Limb (tissue), 2 donors: ENCODE results near the gene SLX4.
"Not testable (repeated sequence)": the region's sequence is repeated elsewhere in the genome, so short reads cannot be mapped to it uniquely, and the experiment has no call there.

Source experiments
- DNase-seq, 2 donors: peaks; one replicate each; pipeline ENCODE4 v3.0.0-alpha.2; 2016; ENCODE audit errors: extremely low spot score in 2 of 2

Gene SLX4, protein sequence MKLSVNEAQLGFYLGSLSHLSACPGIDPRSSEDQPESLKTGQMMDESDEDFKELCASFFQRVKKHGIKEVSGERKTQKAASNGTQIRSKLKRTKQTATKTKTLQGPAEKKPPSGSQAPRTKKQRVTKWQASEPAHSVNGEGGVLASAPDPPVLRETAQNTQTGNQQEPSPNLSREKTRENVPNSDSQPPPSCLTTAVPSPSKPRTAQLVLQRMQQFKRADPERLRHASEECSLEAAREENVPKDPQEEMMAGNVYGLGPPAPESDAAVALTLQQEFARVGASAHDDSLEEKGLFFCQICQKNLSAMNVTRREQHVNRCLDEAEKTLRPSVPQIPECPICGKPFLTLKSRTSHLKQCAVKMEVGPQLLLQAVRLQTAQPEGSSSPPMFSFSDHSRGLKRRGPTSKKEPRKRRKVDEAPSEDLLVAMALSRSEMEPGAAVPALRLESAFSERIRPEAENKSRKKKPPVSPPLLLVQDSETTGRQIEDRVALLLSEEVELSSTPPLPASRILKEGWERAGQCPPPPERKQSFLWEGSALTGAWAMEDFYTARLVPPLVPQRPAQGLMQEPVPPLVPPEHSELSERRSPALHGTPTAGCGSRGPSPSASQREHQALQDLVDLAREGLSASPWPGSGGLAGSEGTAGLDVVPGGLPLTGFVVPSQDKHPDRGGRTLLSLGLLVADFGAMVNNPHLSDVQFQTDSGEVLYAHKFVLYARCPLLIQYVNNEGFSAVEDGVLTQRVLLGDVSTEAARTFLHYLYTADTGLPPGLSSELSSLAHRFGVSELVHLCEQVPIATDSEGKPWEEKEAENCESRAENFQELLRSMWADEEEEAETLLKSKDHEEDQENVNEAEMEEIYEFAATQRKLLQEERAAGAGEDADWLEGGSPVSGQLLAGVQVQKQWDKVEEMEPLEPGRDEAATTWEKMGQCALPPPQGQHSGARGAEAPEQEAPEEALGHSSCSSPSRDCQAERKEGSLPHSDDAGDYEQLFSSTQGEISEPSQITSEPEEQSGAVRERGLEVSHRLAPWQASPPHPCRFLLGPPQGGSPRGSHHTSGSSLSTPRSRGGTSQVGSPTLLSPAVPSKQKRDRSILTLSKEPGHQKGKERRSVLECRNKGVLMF (N-terminal part only)

DNA sequence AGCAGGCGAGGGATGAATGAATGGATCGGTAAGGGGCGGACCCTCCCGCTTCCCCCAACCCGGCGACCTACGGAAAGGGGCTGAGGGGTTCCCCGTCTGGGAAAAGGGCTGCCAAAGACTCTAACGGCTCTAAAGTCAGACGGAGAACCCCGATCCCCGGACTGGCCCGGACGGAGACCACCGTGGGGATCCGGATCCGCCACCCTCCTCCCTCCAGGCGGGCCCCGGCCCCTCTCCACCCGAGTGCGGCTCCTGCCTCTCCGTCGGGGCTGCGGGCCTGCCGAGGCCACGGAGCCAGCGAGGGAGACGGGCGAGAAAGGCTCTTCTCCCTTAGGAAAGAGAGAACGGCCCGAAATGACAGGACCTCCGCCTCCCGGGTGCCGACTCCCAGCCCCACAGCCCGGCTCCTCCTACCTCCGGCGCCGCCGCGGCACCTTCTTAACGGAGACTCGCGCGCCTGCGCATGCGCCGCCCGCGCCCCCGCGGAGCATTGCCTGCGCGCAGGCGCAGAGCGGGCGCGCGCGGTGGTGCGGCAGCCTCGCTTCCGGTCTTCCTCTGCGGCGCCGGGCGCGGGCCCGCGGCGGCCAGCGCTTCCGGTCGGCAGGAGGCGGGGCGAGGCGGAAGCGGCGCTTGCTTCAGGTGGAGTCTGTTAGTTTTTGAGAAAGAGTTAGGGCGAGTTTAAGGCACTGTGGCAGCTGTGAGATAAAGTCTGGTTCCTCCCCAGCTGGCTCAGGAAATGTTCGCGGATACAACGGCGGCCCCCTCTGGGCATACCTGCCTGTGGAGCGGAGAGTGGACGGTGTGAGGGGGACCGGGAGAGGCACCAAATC lies at the start of gene SLX4:
Gene SLX4 (minus strand): TSS at position 461 of the 830 bp plus-strand sequence. CDS start 2,642 bp downstream, outside the sequence.
- peak; percentile 93 to 95 for DNase-seq

DNA sequence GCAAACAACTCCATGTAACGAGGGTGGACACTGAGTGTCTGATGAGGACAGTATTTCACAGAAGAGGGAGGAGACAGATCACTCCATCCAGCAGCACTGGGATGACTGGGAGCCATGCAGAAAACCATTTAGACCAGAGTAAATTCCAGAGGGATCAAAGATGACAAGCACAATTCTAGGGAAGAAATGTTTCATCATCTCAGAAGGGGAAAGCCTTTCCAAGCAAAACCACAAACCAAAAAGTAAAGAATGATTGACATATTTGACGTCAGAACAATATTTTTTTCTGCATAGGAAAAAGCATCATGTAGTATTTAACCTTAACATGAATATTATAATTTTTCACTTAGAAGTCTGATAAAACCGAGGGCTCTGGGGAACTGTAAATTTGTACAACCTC lies 47.8 kb upstream of the SLX4 start:
- no peak for DNase-seq

DNA sequence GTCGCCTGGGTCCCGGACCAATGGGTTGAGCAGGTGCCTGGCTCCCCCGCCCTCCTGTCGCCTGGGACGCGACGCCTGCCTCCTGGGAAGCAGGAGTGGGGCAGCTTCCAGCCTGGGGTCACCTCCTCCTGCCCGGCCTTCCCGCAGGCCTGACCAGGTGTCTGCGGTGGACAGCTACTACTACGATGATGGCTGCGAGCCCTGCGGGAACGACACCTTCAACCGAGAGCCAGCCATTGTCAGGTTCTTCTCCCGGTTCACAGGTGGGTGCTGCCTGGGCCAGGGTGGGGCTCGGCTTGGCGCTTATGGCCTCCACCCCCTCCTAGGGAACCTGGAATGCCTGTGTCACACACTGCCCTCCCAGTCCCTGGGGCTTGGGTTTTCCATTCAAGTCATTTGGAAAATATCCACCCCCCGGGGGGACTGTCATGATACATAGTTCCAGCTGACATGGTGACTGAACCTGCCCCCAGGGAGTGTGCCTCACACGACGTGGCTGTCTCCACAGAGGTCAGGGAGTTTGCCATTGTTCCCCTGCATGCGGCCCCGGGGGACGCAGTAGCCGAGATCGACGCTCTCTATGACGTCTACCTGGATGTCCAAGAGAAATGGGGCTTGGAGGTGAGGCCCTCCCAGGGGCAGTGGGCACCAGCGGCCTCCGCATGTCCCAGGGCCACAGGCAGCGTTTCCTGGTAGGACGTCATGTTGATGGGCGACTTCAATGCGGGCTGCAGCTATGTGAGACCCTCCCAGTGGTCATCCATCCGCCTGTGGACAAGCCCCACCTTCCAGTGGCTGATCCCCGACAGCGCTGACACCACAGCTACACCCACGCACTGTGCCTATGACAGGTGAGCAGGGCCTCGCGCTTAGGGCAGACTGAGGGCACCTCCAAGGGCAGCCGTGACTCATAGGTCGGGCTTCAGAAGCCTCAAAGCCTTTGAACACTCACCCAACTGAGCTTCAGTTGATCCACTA lies 45.4 kb upstream of the SLX4 start:
- peak in 1 of 2 donors; percentile 16 for DNase-seq

DNA sequence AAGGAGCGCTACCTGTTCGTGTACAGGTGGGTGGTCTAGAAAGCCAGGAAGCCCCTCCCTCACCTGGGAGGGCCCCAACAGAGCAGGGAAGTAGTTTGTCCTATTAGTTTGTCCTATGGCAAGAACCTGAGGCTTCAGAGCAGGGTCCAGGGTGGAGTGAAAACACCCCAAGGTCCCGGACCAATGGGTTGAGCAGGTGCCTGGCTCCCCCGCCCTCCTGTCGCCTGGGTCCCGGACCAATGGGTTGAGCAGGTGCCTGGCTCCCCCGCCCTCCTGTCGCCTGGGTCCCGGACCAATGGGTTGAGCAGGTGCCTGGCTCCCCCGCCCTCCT lies 44.7 kb upstream of the SLX4 start:
- not testable (repeated sequence) for DNase-seq

DNA sequence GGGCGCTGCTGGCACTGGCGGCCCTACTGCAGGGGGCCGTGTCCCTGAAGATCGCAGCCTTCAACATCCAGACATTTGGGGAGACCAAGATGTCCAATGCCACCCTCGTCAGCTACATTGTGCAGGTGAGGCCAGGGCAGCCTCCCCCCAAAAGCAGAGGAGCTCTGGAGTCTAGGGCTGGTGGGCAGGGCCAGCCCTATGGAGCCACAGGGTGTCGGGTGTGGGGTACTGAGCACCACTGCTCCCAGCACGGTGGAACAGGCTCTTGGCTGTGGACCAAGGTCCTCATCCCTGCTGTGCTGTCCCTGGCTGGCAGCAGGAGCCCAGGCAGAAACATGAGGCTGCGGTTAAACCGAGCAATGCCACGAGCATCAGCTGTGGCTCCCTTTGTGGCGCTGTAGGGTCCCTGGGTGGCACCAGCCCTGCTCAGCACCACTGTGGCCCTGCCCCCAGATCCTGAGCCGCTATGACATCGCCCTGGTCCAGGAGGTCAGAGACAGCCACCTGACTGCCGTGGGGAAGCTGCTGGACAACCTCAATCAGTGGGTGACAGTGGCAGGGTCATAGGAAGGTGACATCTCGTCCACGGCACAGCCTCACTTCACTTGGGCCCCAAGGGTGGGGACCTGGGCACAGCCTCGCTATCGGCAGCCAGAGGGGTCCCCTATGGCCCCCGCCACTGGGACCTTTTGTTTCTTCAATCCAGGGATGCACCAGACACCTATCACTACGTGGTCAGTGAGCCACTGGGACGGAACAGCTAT lies 44.2 kb upstream of the SLX4 start:
- no peak for DNase-seq

DNA sequence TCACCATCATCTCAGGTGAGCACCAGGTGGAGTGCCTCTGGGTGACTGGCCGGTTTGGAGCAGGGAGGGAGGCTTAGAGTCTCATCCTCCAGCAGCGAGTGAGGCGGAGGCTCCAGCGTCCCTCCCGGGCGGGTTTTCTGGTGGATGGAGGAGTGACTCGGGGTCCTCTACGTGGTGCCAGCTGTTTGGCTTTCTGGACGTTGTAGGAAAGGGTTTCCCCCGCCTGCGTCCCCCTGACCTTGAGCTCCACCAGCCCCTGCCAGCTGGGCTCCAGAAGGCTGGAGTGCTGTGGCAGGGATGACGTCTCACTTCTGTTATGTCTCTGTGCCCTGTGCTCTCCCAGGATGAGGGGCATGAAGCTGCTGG lies 43.6 kb upstream of the SLX4 start:
- no peak for DNase-seq

DNA sequence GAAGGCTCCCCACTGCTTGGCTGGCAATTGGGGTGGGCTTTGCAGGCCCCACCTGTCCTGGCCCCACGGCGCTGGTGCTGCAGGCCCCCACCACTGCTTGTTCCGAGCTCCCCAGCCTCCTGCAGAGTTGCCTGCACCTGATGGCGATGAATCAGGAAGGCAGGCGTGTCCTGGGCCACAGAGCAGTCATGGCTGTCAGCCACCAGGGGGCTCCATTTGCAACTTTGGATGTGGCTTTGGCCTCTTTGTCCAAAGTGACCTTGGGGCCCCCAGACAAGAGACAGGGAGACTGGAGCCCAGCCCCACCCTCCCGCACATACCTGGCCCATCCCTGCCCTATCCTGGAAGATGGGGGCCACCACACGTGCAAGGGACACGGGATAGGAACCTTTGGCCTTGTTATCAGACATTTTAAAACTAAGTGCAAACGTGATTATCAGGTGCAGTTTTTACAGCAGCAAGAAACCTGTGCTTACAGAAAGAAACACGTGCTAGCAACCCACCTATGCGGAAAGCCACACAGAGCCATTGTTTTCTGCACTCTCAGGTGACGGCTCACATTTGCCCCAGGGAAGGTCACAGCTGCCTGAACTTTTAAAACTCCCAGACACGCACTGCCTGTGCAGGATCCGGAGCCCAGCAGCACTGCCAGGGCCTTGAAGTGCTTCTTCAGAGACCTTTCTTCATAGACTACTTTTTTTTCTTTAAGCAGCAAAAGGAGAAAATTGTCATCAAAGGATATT lies 43.0 kb upstream of the SLX4 start, which contains the start of gene DNASE1:
Gene DNASE1 (plus strand): TSS at position 443 of the 743 bp plus-strand sequence. CDS start 683 bp downstream, outside the sequence.
- DNase-seq: no peak

DNA sequence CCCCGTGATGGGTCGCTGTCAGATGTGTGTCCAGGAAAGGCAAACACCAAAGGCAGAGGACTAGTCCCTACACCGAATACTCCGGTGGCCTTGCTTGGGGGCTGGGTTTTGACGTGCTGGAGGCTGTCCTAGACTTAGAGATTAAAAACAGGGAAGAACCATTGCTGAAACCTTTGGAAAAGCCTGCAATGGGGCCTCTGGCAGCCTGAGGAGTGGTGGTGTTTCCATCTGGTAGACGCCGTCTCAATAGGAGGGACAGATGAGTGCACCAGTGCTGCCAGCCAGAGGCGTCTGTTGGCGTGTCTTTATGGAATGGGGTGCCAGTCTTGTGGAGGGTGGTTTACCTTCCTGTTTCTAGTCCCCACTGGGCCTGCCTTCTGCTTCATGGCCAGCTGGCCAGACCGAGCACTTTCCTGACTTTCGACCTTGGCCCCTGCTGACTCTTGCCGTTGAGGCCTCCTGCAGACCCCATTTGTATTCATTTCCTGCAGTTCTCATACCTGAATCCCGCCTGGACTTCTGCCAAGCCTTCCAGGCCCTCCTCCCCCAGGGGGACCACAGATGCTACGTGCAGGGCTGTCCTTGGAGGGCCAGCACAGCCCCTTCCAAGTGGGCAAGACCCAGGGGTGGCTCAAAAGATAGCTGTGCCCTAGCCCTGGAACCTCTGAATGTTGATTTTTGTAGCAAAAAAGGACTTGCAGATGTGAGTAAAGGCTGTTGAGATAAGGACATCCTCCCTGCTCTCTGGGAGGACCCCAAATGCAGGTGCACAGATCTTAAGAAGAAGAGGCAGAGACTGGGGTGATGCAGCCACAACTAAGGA lies 41.2 kb upstream of the SLX4 start:
- DNase-seq: no peak

DNA sequence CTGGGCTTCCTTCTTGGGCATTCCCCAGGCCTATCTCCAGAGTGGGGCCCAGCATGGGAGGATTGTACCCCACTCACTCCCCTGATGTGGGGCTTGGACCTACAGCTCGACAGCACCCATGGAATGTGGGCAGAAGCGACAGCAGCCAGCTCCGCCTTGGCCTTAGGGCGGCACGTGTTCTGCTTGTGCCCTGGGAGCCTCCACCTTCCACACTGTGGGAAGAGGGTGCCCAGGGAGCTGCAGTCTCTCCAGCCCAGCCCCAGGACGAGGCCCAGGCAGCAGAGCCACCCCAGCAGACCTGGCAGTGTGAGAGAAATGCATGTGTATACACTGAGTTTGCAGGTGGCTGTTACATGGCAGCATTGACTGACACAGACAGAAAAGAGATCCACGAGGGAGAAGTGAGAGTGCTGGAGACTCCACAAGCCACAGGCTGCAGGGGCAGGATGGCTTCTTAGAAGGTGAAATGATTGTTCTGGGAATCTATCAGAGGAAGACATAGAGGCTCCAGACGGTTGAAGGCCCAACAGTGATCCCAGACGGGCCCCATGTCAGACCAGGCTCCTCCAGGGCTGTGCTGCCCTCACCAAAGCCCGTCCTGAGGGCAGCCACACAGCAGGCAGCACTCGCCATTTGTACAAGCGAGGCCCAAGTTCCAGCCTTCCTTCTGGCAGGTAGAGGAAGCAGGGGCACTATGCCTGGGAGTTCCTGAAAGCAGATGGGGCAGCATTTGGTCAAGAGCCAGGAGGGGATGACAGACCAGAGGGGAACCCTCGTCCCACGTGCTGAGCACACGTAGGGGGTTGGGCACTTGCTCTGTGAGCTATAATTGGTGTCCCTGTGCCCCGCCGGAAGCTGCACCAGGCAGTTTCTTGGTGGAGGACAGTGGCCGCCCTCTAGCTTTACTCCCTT lies 40.3 kb upstream of the SLX4 start:
- no peak for DNase-seq

DNA sequence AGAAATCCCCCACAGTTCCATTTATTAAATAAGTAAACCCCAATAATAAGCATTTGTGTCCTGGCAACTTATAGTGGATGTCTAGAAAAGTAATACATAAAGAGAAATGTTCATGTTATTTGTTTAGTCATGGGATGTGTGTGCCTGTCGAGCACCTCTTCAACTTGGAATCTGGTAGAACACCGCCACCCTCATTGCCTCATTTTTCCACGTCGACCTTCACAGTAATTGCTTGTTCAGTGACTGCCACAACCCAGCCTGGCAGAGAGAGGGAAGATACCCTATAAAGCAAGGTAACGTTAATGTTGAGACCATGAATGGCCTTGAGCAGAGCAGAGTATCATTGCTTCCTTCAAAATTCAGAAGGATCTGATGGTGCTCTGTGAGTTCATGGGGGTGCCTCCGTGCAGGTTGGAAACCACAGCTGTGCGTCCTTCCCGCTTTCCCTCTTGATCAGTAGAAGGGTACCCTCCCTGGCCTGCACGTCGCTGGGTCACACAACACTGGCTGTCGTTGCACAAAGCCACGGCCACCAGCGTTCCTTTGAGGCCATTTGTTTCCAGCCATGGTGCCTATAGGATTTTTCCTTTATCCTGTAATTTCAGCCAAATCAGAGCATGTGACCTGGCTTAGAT lies 39.3 kb upstream of the SLX4 start:
- no peak for DNase-seq

DNA sequence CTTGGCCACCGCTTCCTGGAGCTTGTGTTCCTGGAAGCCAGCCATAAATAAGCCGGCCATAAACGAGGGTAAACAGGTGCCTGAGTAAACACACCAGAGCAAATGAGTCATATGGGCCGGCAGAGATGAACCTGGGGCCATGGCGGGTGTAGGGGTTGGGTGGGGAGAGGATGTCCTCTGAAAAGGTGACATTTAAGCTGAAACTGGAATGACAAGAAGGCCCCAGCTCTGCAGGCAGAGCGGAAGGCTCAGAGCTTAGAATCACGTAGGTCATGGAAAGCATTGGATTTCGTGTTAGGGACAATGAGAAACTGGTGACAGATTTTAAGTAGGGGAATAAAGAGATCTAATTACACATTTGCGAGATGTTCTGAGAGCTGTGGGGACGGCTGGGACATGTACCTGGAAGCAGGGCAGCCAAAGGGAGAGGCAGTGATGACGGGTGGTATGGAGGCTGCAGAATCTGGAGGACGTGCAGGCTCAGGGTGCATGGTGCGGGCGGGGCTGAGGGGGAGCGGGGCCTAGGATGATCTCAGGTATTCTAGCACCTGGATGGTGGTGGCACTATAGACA lies 35.0 kb upstream of the SLX4 start:
- no peak for DNase-seq

DNA sequence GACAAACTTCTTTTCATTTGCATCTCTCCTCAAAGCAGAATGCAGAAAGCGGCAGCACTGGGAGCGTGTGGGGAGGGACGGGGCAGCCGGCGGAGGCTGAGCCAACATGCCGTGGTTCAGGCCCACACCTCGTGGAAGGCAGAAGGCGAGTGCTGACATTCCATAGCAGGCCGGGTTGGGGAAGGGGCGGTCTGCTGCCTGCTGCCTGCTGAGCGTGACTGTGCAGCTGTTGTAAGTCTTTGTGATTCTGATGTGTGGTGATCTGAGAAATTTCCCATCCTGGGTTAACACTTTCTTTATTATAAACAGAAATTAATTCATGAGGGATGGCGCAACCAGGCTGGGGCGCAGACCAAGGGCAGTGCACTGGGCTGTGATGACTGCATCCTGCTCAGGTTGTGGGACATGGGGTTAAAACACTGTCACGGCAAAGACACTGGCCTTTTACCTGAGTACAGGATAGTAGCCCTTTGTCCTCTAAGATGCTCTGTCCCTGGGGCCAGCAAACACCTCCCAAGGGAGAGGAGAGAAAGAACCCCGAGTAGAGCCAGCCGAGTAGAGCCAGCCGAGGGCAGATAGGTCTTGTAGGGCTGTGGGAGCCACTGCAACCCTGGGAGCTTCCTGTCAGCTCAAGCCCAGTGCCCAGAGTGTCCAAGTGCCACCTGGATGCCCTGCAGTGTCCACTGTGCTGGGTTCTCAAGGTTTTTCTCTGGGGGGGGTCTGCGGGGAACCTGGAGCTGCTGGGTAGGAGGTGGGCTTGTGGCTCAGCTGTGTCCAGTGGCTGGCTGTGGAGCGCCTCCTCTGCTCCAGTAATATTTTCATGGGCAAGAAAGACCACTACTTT lies 34.3 kb upstream of the SLX4 start:
- DNase-seq: peak; percentile 57 to 80

DNA sequence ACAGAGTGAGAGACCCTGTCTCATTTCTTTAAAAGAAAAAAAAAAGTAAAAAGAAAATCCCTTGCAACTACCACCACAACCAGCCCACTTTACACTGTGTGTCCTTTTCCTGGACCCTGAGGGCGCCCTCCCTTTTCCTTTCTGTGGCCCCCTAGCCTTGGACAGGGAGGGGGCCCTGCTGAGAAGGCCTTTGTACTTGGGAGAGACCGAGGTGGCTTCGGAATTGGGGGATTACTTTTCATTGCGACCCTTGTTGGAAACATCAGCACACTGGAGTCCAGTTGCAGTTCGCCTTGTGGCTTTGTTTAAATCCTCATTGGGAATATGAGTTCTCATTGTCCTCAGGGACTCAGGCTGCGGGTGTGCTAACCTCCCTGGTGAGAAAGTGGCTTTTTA lies 33.7 kb upstream of the SLX4 start:
- DNase-seq: no peak

DNA sequence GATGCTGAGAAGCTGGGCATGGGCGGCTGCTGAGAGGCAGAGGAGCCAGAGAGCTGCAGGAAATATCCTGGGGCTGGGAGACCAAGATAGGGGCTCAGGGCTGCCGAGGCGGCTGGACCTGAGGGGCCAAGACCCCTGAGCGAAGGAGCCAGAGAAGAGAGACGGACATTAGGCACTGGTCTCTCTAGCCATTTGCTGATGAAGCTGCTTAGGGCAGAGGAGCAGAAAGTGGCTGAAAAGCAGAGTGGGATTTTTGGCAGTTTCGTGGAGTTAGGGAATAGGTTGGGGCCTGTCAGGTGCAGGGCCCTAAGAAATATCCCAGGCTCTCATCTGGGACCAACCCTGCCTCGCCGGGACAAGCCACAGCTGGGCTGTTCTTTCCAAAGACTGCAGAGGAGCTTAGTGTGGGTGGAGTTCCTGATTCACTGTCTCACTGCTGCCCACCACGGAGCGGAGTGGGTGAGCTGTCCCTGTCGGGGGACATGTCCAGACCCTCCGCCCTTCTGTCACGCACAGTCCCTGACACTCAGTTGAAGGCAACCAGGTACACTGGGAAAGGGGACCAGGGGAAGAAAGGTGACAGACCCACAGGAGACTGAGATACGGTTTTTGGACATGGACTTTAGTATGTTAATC lies 31.8 kb upstream of the SLX4 start:
- no peak for DNase-seq
